BJ (cell line): ENCODE results near the gene HS3ST2. TPM values are rescaled to one million over a fixed set of nuclear protein-coding genes. Genes with fewer than 3 reads are reported as not detected.

Experiments used
- CTCF ChIA-PET: fragments of 350-600 bp; formaldehyde crosslinking; extraction: SDS; loops from one replicate; lab custom pipeline; 2021; ENCODE audit warnings: antibody characterized with exemption, inconsistent platforms; lab: Yijun Ruan, JAX
- POLR2A ChIA-PET: fragments of 300-600 bp; sonication (Branson Sonifier 250); formaldehyde crosslinking; extraction: SDS; loops from one replicate; lab custom pipeline; 2021; ENCODE audit warnings: antibody characterized with exemption; lab: Charles Lee
- DNase-seq: peaks from one replicate; pipeline ENCODE4 v3.0.0-alpha.2; 2011; ENCODE audit warnings: low read depth
- H3K27me3 ChIP-seq: 2 replicates; pipeline ENCODE4 v1.6.0; 2011; ENCODE audit warnings: low read length; ENCODE audit not compliant: control insufficient read depth, insufficient read depth
- H3K36me3 ChIP-seq: 2 replicates; pipeline ENCODE4 v1.5.1; 2011; ENCODE audit warnings: low read length; ENCODE audit not compliant: control insufficient read depth, insufficient read depth
- H3K4me3 ChIP-seq: 2 replicates; pipeline ENCODE4 v1.5.1; 2011; ENCODE audit warnings: low read depth, mild to moderate bottlenecking, control low read depth, low read length
- polyA plus RNA-seq: library from polyadenylated mRNA; depleted of rRNA; stranded (reverse); fragments of >200 nt; gene quantifications from 2 replicates; pipeline ENCODE4 v1.2.3, GENCODE V29; 2011
- TF ChIP-seq, protein P1 (sequence below): IDR thresholded peaks from 2 replicates; pipeline ENCODE4 v1.5.1; 2011; ENCODE audit warnings: low read depth, mild to moderate bottlenecking, control low read depth, inconsistent platforms, low read length, moderate library complexity; ENCODE audit not compliant: insufficient read depth

HS3ST2 gene
- polyA plus RNA-seq, 1 experiment: not detected

DNA sequence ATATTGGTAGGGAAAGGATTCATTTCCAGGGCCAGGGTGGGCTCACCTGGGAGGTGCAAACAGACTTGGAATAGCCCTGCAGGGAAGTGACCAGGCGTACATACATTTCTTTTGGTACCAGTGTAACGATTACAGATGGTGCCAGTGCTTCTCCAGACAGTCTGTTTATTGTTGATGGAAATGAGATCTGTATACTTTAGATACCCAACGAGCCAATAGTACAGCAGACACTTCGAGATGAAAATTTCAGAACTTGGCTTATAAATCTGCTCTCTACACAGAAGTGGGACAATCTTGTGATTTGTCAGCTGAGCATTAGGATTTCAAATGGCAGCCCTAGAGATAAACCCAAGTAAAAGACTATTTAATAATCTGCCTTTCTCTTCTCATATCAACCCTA, 57.9 kb downstream of the HS3ST2 start:
- POLR2A ChIA-PET: no interaction called here
- Histone ChIP-seq H3K36me3 (no peaks in the 10 kb centered on the region), H3K27me3 (no peaks in the 10 kb centered on the region), H3K4me3 (no peak overlapping the region)
- DNase-seq: no peak
- TF ChIP-seq, protein P1, sequence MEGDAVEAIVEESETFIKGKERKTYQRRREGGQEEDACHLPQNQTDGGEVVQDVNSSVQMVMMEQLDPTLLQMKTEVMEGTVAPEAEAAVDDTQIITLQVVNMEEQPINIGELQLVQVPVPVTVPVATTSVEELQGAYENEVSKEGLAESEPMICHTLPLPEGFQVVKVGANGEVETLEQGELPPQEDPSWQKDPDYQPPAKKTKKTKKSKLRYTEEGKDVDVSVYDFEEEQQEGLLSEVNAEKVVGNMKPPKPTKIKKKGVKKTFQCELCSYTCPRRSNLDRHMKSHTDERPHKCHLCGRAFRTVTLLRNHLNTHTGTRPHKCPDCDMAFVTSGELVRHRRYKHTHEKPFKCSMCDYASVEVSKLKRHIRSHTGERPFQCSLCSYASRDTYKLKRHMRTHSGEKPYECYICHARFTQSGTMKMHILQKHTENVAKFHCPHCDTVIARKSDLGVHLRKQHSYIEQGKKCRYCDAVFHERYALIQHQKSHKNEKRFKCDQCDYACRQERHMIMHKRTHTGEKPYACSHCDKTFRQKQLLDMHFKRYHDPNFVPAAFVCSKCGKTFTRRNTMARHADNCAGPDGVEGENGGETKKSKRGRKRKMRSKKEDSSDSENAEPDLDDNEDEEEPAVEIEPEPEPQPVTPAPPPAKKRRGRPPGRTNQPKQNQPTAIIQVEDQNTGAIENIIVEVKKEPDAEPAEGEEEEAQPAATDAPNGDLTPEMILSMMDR: no peak
- CTCF ChIA-PET: interaction anchor here (0.6 kb wide), 1 partner anchor 10 kb away, joined by 3 read pairs; no protein-coding TSS in a partner anchor

DNA sequence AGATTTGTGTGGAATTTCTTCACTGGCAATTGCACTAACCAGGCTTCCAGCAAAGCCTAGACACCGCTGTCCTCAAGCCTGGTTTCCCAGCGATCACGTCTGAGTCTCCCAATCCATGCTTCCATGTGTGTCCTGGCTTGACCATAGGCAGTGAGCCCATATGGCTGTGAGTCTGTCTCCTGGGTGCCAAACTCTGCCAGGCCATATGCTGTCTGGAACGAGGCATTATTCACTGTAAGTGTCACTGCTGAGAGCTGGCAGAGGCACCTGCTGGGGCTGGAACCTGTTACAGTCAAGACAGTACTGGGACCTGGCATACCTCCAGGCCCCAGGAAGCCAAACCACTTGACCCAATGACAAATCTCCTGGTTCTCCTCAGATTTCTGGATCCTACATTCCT, 60.4 kb downstream of the HS3ST2 start:
- H3K4me3 ChIP-seq: no peak overlapping the region
- TF ChIP-seq, protein P1: no peak
- CTCF ChIA-PET: interaction anchor here (0.8 to 1.5 kb wide), 2 partner anchors 26 to 62 kb away, joined by 3 to 4 read pairs; no protein-coding TSS in a partner anchor
- H3K36me3 ChIP-seq: no peaks in the 10 kb centered on the region
- H3K27me3 ChIP-seq: no peaks in the 10 kb centered on the region
- DNase-seq: no peak
- POLR2A ChIA-PET: no interaction called here

DNA sequence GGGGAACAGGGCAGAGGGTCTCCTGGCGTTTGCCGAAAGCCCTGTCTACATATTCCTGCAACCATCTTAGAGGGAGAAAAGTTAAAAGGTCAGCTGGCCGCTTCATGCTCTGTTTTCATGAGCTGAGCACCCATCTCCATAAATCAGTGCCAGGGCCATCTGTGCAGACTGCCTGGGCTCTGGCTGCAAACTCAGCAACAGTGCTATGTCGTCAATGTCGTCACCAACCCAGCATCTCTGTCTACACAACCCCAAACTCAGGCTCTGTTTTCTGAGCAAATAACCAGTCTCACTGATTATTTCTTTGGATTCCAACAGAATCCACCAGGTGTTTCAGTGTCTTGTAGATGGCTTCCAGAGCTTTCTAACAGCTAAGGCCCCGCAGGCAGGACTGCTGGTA, 65.0 kb downstream of the HS3ST2 start:
- H3K4me3 ChIP-seq: no peak overlapping the region
- TF ChIP-seq, protein P1: no peak
- ChIA-PET CTCF (no interaction called here), POLR2A (no interaction called here)
- H3K27me3 ChIP-seq: no peaks in the 10 kb centered on the region
- no peak for DNase-seq
- H3K36me3 ChIP-seq: no peaks in the 10 kb centered on the region

DNA sequence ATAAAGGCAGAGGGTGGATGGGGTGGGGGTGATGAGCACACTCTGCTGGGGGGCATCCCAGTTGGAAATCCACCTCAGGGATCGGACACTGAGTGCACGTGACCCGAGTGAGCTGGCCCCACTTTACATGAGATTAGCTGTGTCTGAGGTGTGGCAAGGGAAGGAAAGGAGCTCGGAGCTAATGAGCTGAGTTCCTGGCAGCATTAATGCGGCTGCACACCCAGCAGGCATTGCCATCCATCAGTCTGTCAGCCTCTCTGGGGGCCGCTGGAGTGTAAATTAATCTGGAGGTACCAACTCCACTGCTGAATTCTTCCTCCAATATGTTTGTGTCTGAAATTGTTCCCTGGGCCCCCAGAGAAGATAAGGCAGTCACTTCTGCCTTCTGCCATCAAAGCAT, 65.5 kb downstream of the HS3ST2 start:
- no peaks in the 10 kb centered on the region for H3K27me3 ChIP-seq
- H3K36me3 ChIP-seq: no peaks in the 10 kb centered on the region
- DNase-seq: no peak
- CTCF ChIA-PET: no interaction called here
- TF ChIP-seq, protein P1: no peak
- H3K4me3 ChIP-seq: no peak overlapping the region
- POLR2A ChIA-PET: no interaction called here

DNA sequence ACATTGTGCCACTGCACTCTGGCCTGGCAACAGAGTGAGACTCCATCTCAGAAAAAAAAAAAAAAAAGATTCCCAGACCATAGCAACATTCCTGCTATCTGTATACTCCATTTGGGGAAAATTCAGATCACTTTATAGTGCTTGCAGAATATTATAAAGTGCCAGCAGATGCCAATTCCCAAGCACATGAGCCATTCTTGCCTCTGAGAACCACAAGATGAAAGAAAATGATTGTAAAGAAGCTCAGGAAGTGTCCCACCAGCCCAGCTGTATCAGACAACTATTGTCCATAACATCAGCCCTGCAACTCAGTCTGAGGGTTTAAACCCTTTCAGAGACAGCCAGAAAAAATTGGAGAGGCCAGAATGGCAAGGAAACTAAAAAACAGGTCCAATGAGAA, 69.0 kb downstream of the HS3ST2 start:
- CTCF ChIA-PET: no interaction called here
- POLR2A ChIA-PET: no interaction called here
- no peak overlapping the region for H3K4me3 ChIP-seq
- TF ChIP-seq, protein P1: no peak
- H3K27me3 ChIP-seq: no peaks in the 10 kb centered on the region
- no peaks in the 10 kb centered on the region for H3K36me3 ChIP-seq
- no peak for DNase-seq
